Measurements from ENCODE around the gene PALMD.

GRCh38 chr1:99725996-99726395, 80.1 kb downstream of the PALMD start:
- TF ChIP-seq EZH2 (IDR thresholded peaks at IDR 0.05; ENCODE audit: borderline replicate concordance, low read length), result no peak
- TF ChIP-seq, protein P1, sequence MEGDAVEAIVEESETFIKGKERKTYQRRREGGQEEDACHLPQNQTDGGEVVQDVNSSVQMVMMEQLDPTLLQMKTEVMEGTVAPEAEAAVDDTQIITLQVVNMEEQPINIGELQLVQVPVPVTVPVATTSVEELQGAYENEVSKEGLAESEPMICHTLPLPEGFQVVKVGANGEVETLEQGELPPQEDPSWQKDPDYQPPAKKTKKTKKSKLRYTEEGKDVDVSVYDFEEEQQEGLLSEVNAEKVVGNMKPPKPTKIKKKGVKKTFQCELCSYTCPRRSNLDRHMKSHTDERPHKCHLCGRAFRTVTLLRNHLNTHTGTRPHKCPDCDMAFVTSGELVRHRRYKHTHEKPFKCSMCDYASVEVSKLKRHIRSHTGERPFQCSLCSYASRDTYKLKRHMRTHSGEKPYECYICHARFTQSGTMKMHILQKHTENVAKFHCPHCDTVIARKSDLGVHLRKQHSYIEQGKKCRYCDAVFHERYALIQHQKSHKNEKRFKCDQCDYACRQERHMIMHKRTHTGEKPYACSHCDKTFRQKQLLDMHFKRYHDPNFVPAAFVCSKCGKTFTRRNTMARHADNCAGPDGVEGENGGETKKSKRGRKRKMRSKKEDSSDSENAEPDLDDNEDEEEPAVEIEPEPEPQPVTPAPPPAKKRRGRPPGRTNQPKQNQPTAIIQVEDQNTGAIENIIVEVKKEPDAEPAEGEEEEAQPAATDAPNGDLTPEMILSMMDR (conservative IDR thresholded peaks at IDR 0.05 in 1 of 2, IDR thresholded peaks at IDR 0.05 in 1 of 2; ENCODE audit: extremely low read depth in 1 of 2, insufficient read depth in 1 of 2, low read depth in 1 of 2, low read length in 2 of 2), result no peak

Measured in mammary epithelial cell (primary cell).